Islet precursor cell (in vitro differentiated cells): Measurements from ENCODE around the gene KRT34.
"Not testable (repeated sequence)": the region's sequence is repeated elsewhere in the genome, so short reads cannot be mapped to it uniquely, and the experiment has no call there.

Source experiments
- DNase-seq: peaks from one replicate; pipeline ENCODE4 v3.0.0-alpha.2; 2018

Gene KRT34

GRCh38 chr17:41381943-41382342, at the start of gene KRT34:
Gene KRT34, minus strand, starts transcription at chr17:41382306. Its CDS starts 60 bp downstream, at chr17:41382246.
- not testable (repeated sequence) for DNase-seq

- not testable (repeated sequence) for DNase-seq
Measured at GRCh38 chr17:41430376-41430775, 48.3 kb upstream of the KRT34 start.

- DNase-seq, result no peak
Measured at GRCh38 chr17:41429667-41430066, 47.6 kb upstream of the KRT34 start.

GRCh38 chr17:41428591-41429291, 46.6 kb upstream of the KRT34 start:
- DNase-seq, result peak; percentile 97

- no peak for DNase-seq
Measured at GRCh38 chr17:41424111-41424635, 42.1 kb upstream of the KRT34 start, which contains the start of gene KRT37. Gene KRT37, minus strand, starts transcription at chr17:41424585. Its CDS starts 62 bp downstream, at chr17:41424523.

GRCh38 chr17:41422586-41422985, 40.5 kb upstream of the KRT34 start:
- not testable (repeated sequence) for DNase-seq

GRCh38 chr17:41421617-41422016, 39.5 kb upstream of the KRT34 start:
- peak; percentile 82 for DNase-seq

GRCh38 chr17:41421116-41421515, 39.0 kb upstream of the KRT34 start:
- peak; percentile 89 for DNase-seq

- DNase-seq, result no peak
Measured at GRCh38 chr17:41420134-41420533, 38.0 kb upstream of the KRT34 start.

- no peak for DNase-seq
Measured at GRCh38 chr17:41419716-41420115, 37.6 kb upstream of the KRT34 start.

- DNase-seq, result no peak
Measured at GRCh38 chr17:41418116-41418860, 36.2 kb upstream of the KRT34 start.

GRCh38 chr17:41417576-41418015, 35.5 kb upstream of the KRT34 start:
- peak; percentile 87 for DNase-seq

GRCh38 chr17:41417127-41417526, 35.0 kb upstream of the KRT34 start:
- DNase-seq, result no peak

- DNase-seq, result no peak
Measured at GRCh38 chr17:41416479-41416878, 34.4 kb upstream of the KRT34 start.

GRCh38 chr17:41415833-41416335, 33.8 kb upstream of the KRT34 start:
- peak; percentile 85 for DNase-seq

- DNase-seq, result no peak
Measured at GRCh38 chr17:41415411-41415810, 33.3 kb upstream of the KRT34 start.

GRCh38 chr17:41413982-41414381, 31.9 kb upstream of the KRT34 start:
- no peak for DNase-seq

- DNase-seq, result no peak
Measured at GRCh38 chr17:41413353-41413957, 31.3 kb upstream of the KRT34 start.

- DNase-seq, result no peak
Measured at GRCh38 chr17:41411072-41411840, 29.1 kb upstream of the KRT34 start.

GRCh38 chr17:41407226-41407625, 25.1 kb upstream of the KRT34 start:
- DNase-seq, result no peak

- DNase-seq, result no peak
Measured at GRCh38 chr17:41406205-41406604, 24.1 kb upstream of the KRT34 start.

GRCh38 chr17:41404024-41404671, 22.0 kb upstream of the KRT34 start:
- DNase-seq, result peak; percentile 89
